Psoas muscle (tissue), 8 donors: Measurements from ENCODE around the gene TRIM4. TPM values are rescaled to one million over a fixed set of nuclear protein-coding genes. Genes with fewer than 3 reads are reported as not detected.

Experiments used
- ATAC-seq, 4 donors: fragments of 200-7000 bp; cut with Tn5 transposase; one replicate each; pipeline ENCODE4 v1.9.1; 2020; ENCODE audit warnings: moderate library complexity in 3 of 4, mild to moderate bottlenecking in 2 of 4
- DNase-seq, 2 donors: peaks; one replicate each; pipeline ENCODE4 v3.0.0-alpha.2; 2020
- H3K27ac ChIP-seq: fragments of 200-600 bp; one replicate; pipeline ENCODE4 v1.8.0; 2022
- H3K27me3 ChIP-seq, 3 donors: fragments of 200-600 bp in 1 of 3; one replicate each; pipeline versions ENCODE4 v1.6.1 to v1.8.0; 2013 to 2022; ENCODE audit warnings: low read length in 2 of 3, mild to moderate bottlenecking in 2 of 3, moderate library complexity in 1 of 3; ENCODE audit not compliant: insufficient read depth in 3 of 3
- H3K36me3 ChIP-seq, 2 donors: fragments of 200-600 bp in 1 of 2; one replicate each; pipeline versions ENCODE4 v1.6.1 to v1.8.0; 2013 to 2022; ENCODE audit warnings: low read depth in 1 of 2, mild to moderate bottlenecking in 1 of 2, moderate library complexity in 1 of 2; ENCODE audit not compliant: insufficient read depth in 1 of 2
- H3K4me1 ChIP-seq: fragments of 200-600 bp; one replicate; pipeline ENCODE4 v1.8.0; 2022
- H3K4me3 ChIP-seq: fragments of 200-600 bp; one replicate; pipeline ENCODE4 v1.8.0; 2022; ENCODE audit warnings: mild to moderate bottlenecking
- H3K9me3 ChIP-seq: fragments of 200-600 bp; one replicate; pipeline ENCODE4 v1.8.0; 2022
- WGBS, 3 donors: extraction: QIAGEN DNeasy Blood & Tissue Kit; methylation state at CpG; one replicate each; pipeline versions ENCODE4 v1.1.6 to v1.1.7; 2013; 5-methylcytosine and 5-hydroxymethylcytosine counted together
- intact Hi-C, 2 donors: fragments of 100-400 bp; cut with DNase I; formaldehyde crosslinking; loops; one replicate each; pipeline versions ENCODE4 v1.11.0 to v1.14.2; 2022
- polyA plus RNA-seq, 3 donors: library from polyadenylated mRNA; stranded (reverse); fragments of 200-250 nt; gene quantifications; one replicate each; pipeline ENCODE4 v1.2.3, GENCODE V29; 2013
- total RNA-seq, 4 donors: library from RNA; stranded (reverse); fragmentation: NEBNext Ultra II Directional in 2 of 4; extraction: Animal tissue kit (Norgen Biotek cat#: 25700) in 2 of 4; gene quantifications; one replicate each; pipeline versions ENCODE4 v1.2.1 to v1.2.4, GENCODE V29; 2021 to 2023
- TF ChIP-seq, protein P1 (sequence below): fragments of 200-600 bp; IDR thresholded peaks from one replicate; pipeline ENCODE4 v1.8.0; 2022; ENCODE audit warnings: antibody characterized with exemption
- donor health status: healthy with polysubstance abuse.
- donor health status: DM: no; HTN: no; CAD: no; lungs with moderate emphysema.
- donor health status: Bipolar disorder and iron deficiency.
- donor health status: healthy.
- donor health status: DM: yes; HTN: yes; CAD: no.
- donor health status: DM: no; HTN: no; CAD: no.
- donor health status: DM: no; HTN: no; CAD: no.
- donor health status: DM: yes; HTN: yes; CAD: no.

The TRIM4 gene
- total and polyA plus RNA-seq, 7 donors: 2.6 to 8.9 (median 4.5) TPM

DNA sequence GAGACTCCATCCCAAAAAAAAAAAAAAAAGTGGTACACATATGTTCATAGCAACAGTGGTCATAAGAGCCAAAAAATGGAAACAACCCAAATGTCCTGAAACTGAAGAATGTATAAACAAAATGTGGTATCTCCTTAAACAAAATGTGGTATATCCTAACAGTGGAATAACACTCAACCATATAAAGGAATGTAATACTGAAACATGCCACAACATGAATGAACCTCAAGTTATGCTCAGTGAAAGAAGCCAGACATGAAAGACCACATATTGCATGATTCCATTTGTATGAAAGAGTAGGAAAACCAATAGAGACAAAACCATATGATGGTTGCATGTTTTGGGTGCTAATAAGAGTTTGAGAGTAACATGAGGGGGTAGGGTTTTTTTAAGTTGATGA lies 7.0 kb upstream of the TRIM4 start:
- no peak for DNase-seq
- TF ChIP-seq, protein P1, sequence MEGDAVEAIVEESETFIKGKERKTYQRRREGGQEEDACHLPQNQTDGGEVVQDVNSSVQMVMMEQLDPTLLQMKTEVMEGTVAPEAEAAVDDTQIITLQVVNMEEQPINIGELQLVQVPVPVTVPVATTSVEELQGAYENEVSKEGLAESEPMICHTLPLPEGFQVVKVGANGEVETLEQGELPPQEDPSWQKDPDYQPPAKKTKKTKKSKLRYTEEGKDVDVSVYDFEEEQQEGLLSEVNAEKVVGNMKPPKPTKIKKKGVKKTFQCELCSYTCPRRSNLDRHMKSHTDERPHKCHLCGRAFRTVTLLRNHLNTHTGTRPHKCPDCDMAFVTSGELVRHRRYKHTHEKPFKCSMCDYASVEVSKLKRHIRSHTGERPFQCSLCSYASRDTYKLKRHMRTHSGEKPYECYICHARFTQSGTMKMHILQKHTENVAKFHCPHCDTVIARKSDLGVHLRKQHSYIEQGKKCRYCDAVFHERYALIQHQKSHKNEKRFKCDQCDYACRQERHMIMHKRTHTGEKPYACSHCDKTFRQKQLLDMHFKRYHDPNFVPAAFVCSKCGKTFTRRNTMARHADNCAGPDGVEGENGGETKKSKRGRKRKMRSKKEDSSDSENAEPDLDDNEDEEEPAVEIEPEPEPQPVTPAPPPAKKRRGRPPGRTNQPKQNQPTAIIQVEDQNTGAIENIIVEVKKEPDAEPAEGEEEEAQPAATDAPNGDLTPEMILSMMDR: no peak
- Histone ChIP-seq H3K36me3 (no peaks in the 10 kb centered on the region), H3K27me3 (peaks cover 0 to 25% (median 1%) of the 10 kb centered on the region in 3 donors), H3K9me3 (no peaks in the 10 kb centered on the region), H3K27ac (no peak overlapping the region), H3K4me1 (no peaks in the 10 kb centered on the region), H3K4me3 (no peak overlapping the region)
- intact Hi-C loops: no loop called here
- ATAC-seq: no peak

DNA sequence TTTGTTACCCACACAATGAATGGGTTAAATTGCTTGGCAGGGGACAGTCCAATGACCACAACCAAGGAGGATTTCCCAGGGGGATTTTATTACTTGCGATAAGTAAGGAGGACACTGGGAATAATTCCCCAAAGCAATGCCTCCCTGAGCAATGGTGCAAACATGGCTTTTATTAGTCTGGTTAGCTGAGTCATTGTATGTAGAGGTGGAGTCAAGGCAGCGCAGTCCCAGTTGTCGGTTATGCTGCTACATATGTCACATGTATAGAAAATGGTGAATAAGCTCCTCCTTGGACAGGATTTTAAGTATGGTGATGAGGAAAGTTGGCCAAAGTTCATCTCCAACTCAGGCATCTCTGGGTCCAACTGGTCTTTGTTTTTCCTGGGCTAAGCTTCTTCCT lies 3.9 kb upstream of the TRIM4 start:
- Histone ChIP-seq H3K9me3 (no peaks in the 10 kb centered on the region), H3K36me3 (no peaks in the 10 kb centered on the region), H3K27ac (no peak overlapping the region), H3K4me3 (no peak overlapping the region), H3K27me3 (peaks cover 0 to 7% (median 0%) of the 10 kb centered on the region in 3 donors), H3K4me1 (peaks cover 13% of the 10 kb centered on the region)
- ATAC-seq (no peak), DNase-seq (no peak)
- TF ChIP-seq, protein P1: no peak
- intact Hi-C loops: loop anchor here in 1 of 2 donors (5.0 kb wide), 1 partner anchor 291 kb away; no protein-coding TSS in a partner anchor
- WGBS, 3 donors: 80 to 86% (median 81%) methylated on average over 3 of the region's 3 CpGs

DNA sequence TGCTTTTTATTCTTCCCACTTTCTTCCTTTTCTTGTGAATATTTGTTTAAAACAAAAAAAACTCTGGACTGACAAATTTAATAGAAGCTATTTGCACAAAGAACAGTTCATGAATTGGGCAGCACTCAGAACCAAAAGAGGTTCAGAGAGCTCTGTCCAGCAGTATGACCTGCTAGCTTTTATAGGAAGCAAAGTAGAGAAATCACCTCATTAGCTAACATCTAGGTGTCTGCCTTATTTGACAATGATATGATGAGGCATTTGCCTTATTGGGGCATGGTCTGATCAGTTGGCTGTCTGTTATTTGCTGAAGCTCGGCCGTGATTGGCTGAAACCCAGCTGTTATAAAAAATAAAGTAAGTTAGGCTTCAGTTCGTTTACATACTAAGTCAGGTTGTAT lies 819 bp upstream of the TRIM4 start:
- ATAC-seq (no peak), DNase-seq (no peak)
- H3K36me3 ChIP-seq: peaks cover 5 to 30% of the 10 kb centered on the region in 2 donors
- intact Hi-C loops: loop anchor here in 1 of 2 donors (5.0 kb wide), 1 partner anchor 288 kb away; no protein-coding TSS in a partner anchor
- peak overlapping the region; percentile 97 for H3K4me3 ChIP-seq
- peaks cover 26% of the 10 kb centered on the region for H3K4me1 ChIP-seq
- peak overlapping the region; percentile 96 for H3K27ac ChIP-seq
- no peaks in the 10 kb centered on the region for H3K27me3 ChIP-seq
- H3K9me3 ChIP-seq: no peaks in the 10 kb centered on the region
- TF ChIP-seq, protein P1: no peak
- 60 to 94% (median 63%) methylated on average over 3 of the region's 3 CpGs for WGBS, 3 donors

DNA sequence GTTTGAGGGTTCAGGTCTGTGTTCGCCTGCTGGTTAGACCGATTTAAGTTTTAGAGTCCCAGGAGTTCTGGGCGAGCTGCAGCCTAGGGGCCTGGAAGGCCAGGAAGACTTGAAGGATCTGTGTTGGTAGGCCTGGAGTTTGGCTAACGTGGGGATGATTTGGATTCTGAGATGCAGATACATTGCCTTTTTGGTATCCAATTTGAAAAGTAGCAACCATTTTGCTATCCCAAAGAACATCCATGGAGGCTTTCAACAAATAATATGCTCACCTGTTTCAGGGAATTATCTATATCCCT lies 433 bp upstream of the TRIM4 start:
- TF ChIP-seq, protein P1: no peak
- no peaks in the 10 kb centered on the region for H3K27me3 ChIP-seq
- WGBS, 3 donors: 33 to 37% (median 35%) methylated on average over 4 of the region's 4 CpGs
- H3K4me1 ChIP-seq: peaks cover 26% of the 10 kb centered on the region
- H3K9me3 ChIP-seq: no peaks in the 10 kb centered on the region
- peaks cover 5 to 33% of the 10 kb centered on the region in 2 donors for H3K36me3 ChIP-seq
- H3K27ac ChIP-seq: peak overlapping the region; percentile 96
- ATAC-seq (no peak), DNase-seq (no peak)
- intact Hi-C loops: loop anchor here (5.0 to 10.0 kb wide), 4 partner anchors 68 to 287 kb away; no protein-coding TSS in a partner anchor
- H3K4me3 ChIP-seq: peak overlapping the region; percentile 97

DNA sequence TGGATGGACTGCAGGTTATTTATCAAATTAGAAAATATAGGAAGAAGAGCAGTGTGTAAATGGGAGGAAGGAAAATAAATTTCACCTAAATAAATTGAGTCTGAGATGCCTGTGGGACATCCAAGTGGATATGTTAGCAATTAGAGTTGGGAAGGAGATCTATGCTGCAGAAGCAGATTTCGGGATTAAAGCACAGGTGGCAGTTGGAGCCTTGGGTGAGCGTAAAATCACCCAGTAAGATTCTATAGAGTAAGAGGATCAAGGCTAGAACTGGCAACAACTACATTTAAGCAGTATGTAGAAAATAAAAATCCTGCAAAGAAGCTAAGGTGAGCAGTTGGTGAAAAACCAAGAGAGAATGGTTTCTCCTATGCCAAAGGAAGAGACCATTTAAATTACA lies 8.4 kb downstream of the TRIM4 start:
- H3K36me3 ChIP-seq: peaks cover 13 to 93% of the 10 kb centered on the region in 2 donors
- intact Hi-C loops: loop anchor here (5.0 to 10.0 kb wide), 4 partner anchors 76 to 289 kb away; no protein-coding TSS in a partner anchor

More for the DNA sequence above, 8.4 kb downstream of the TRIM4 start:
- H3K4me3 ChIP-seq: no peak overlapping the region
- no peak for DNase-seq
- no peaks in the 10 kb centered on the region for H3K27me3 ChIP-seq
- TF ChIP-seq, protein P1: no peak
- H3K27ac ChIP-seq: no peak overlapping the region
- H3K9me3 ChIP-seq: no peaks in the 10 kb centered on the region
- H3K4me1 ChIP-seq: peaks cover 4% of the 10 kb centered on the region
- 90 to 94% (median 93%) methylated on average over 2 of the region's 2 CpGs for WGBS, 3 donors
- ATAC-seq: no peak
